Muscle of leg (tissue), 11 donors: ENCODE measurements around the gene KCNN3. TPM values are rescaled to one million over a fixed set of nuclear protein-coding genes. Genes with fewer than 3 reads are reported as not detected.
"Not testable (repeated sequence)": the region's sequence is repeated elsewhere in the genome, so short reads cannot be mapped to it uniquely, and the experiment has no call there.

Source experiments
- DNase-seq: peaks from one replicate; pipeline ENCODE4 v3.0.0; 2013
- H3K27ac ChIP-seq: one replicate; pipeline ENCODE4 v1.5.1; 2013; ENCODE audit warnings: mild to moderate bottlenecking, low read length, control low read depth
- H3K27me3 ChIP-seq: one replicate; pipeline ENCODE4 v1.6.1; 2013; ENCODE audit warnings: low read length; ENCODE audit not compliant: control insufficient read depth, insufficient read depth
- H3K36me3 ChIP-seq: one replicate; pipeline ENCODE4 v1.6.1; 2013; ENCODE audit warnings: low read length; ENCODE audit not compliant: control insufficient read depth, insufficient read depth
- H3K4me1 ChIP-seq: one replicate; pipeline ENCODE4 v1.6.1; 2013; ENCODE audit warnings: low read length; ENCODE audit not compliant: control insufficient read depth, insufficient read depth
- H3K4me3 ChIP-seq: one replicate; pipeline ENCODE4 v1.5.1; 2013; ENCODE audit warnings: low read length, control low read depth
- H3K9me3 ChIP-seq: replicated peaks from 2 replicates; pipeline ENCODE4 v1.6.1; 2013; ENCODE audit warnings: low read depth, low read length; ENCODE audit not compliant: control insufficient read depth
- WGBS: methylation state at CpG from one replicate; pipeline ENCODE4 v1.1.5; 2013; ENCODE audit warnings: missing lambda C conversion rate; ENCODE audit not compliant: insufficient coverage; 5-methylcytosine and 5-hydroxymethylcytosine counted together
- polyA plus RNA-seq, 8 donors: library from polyadenylated mRNA; unstranded; fragments of 120-200 nt; gene quantifications; one replicate each; pipeline versions ENCODE4 v1.2.1 to v1.2.3, GENCODE V29; 2013; ENCODE audit warnings: inconsistent platforms in 1 of 8, low replicate concordance in 1 of 8; ENCODE audit not compliant: insufficient read length in 8 of 8, insufficient read depth in 1 of 8
- total RNA-seq: library from RNA; stranded (reverse); fragments of 120-200 nt; gene quantifications from one replicate; pipeline ENCODE4 v1.2.4, GENCODE V29; 2013

Gene KCNN3
- total and polyA plus RNA-seq, 9 donors = 5.1 to 9.6 (median 7.5) TPM

DNA sequence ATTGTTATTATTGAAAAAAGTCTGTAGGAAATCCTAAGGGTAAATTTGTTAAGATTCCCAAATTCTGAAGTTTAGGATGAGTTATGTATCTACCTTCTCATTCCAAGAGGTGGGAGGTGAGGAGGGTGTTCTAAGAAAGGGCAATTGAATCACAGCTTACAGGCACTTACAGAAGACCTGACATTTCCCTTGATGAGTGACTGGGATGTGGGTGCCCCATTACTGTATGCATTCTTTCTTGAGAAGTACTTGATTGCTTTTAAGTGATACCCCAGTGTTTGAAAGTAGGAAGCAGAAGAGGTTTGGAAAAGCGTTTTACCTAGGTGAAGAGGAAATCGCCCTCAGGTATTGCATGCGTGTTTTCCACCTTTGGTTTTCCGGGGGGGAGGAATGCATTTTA lies 175.1 kb downstream of the KCNN3 start:
- DNase-seq = no peak
- no peaks in the 10 kb centered on the region for H3K36me3 ChIP-seq

DNA sequence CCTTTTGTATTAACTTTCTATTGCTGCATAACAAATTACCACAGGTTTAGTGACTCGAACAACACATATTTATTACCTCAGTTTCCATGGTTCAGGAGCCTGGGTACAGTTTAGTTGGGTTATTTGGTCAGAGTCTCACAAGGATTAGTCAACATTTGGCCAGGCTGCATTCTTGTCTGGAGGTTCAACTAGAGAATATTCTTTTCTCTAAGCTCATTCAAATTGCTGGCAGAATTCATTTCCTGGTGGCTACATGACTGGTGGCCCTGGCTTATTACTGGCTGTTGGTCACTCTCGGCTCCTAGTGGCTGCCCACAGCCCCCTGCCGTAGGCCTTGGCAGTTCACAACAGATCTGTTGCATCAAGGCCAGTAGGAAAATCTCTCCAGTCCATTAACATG lies 181.0 kb downstream of the KCNN3 start:
- H3K9me3 ChIP-seq = no peaks in the 10 kb centered on the region
- no peaks in the 10 kb centered on the region for H3K36me3 ChIP-seq
- no CpG with 5 or more reads among the region's 3 CpGs for WGBS
- H3K27me3 ChIP-seq = peaks cover 2% of the 10 kb centered on the region
- no peak overlapping the region for H3K4me3 ChIP-seq
- no peak overlapping the region for H3K27ac ChIP-seq
- DNase-seq = no peak
- no peaks in the 10 kb centered on the region for H3K4me1 ChIP-seq

More for the DNA sequence above, 175.1 kb downstream of the KCNN3 start:
- no peak overlapping the region for H3K4me3 ChIP-seq
- H3K27me3 ChIP-seq = peaks cover 5% of the 10 kb centered on the region
- no peaks in the 10 kb centered on the region for H3K9me3 ChIP-seq
- WGBS = 62% methylated on average over 2 of the region's 4 CpGs
- H3K4me1 ChIP-seq = peaks cover 9% of the 10 kb centered on the region
- no peak overlapping the region for H3K27ac ChIP-seq

DNA sequence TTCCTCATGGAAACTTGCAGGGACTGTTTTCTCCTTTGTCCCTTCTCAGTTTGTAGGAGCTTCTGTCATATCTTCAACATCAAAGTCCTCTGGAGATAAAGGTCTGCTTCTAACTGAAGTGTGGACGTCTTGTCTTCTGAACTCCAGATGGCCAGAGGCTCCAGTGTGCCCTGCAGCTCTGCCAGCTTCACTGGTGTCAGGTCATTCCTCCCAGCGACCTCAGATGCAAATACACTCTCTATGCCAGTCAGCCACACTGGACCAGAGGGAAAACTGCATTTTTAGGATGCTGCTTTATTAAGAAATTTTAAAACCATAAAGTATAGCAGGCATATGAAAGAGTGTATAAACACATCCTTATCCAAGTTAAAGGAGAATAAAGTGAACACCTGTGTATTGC lies 183.6 kb downstream of the KCNN3 start:
- Histone ChIP-seq H3K36me3 (no peaks in the 10 kb centered on the region), H3K27me3 (peaks cover 4% of the 10 kb centered on the region), H3K4me3 (no peak overlapping the region), H3K4me1 (no peaks in the 10 kb centered on the region), H3K9me3 (no peaks in the 10 kb centered on the region), H3K27ac (no peak overlapping the region)
- 33% methylated on average over 1 of the region's 2 CpGs for whole genome bisulfite sequencing
- no peak for DNase-seq

DNA sequence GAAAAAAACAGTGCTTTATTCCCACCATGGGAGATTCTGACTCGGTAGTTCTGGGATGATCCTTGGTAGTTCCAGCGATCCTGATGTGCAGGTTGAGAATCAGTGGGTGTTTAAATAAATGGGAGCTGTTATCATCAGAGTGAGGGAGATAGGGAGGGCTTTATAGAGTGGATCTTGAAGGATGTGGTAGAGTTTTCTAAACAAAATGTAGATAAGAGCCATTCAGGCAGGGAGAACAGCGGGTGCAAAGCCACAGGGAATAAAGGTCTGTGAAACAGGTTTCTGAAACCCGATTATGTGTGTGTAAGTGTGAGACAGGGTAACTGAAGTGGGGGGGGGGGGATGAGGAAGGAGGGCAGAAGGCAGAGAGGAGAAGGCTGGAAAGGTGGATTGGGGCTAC lies 186.3 kb downstream of the KCNN3 start:
- Histone ChIP-seq H3K4me3 (no peak overlapping the region), H3K9me3 (no peaks in the 10 kb centered on the region), H3K4me1 (no peaks in the 10 kb centered on the region), H3K36me3 (no peaks in the 10 kb centered on the region), H3K27ac (no peak overlapping the region), H3K27me3 (peaks cover 2% of the 10 kb centered on the region)
- 90% methylated on average over 3 of the region's 4 CpGs for WGBS
- DNase-seq = no peak

DNA sequence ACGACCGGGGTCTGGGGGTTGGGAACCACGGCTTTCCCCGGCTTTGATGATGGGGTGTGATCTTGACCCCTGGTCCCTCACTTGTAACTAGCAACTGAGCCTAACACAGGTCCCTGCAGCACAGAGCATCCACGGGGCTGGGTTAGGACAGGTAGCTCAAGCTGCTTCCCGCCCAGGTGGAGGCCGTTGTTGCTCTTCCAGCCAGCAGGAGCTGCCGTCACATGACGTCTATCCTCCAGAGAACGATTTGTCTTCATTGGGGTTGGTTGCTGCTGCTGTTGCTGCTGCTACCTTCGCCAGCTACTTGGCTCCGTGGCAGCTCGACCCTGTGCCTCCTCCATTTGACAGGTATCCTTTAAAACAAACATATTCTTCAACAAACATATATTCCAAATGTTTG lies 187.8 kb downstream of the KCNN3 start:
- Histone ChIP-seq H3K9me3 (no peaks in the 10 kb centered on the region), H3K27me3 (peaks cover 2% of the 10 kb centered on the region), H3K4me3 (no peak overlapping the region), H3K27ac (no peak overlapping the region), H3K4me1 (no peaks in the 10 kb centered on the region), H3K36me3 (no peaks in the 10 kb centered on the region)
- DNase-seq = no peak
- WGBS = 54% methylated on average over 10 of the region's 13 CpGs

DNA sequence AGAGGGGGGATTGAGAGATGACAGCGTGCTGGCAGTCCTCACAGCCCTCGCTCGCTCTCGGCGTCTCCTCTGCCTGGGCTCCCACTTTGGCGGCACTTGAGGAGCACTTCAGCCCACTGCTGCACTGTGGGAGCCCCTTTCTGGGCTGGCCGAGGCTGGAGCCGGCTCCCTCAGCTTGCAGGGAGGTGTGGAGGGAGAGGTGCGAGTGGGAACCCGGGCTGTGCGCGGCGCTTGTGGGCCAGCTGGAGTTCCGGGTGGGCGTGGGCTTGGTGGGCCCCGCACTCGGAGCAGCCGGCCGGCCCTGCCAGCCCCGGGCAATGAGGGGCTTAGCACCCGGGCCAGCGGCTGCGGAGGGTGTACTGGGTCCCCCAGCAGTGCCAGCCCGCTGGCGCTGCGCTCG lies 192.2 kb downstream of the KCNN3 start:
- not testable (repeated sequence) for H3K36me3 ChIP-seq, H3K9me3 ChIP-seq, H3K4me3 ChIP-seq, H3K4me1 ChIP-seq, H3K27me3 ChIP-seq, H3K27ac ChIP-seq, DNase-seq
- WGBS = 94% methylated on average over 11 of the region's 27 CpGs

DNA sequence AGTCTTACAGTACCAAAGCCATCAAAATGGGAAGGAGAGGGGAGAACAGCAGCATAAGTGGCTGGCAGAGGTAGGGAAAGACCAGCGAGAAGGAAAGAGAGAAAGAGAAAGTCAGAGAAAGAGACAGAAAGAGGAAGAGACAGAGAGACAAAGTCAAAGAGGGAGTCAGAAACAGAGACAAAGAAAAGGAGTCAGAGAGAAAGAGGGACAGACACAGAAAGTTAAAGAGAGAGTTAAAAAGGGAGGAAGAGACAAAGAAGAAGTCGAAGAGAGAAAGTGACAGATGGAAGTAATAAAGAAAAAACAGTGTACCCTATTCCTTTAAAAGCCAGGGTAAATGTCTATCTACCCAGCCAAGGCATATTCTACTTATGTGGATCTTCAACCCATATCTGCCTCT lies 193.2 kb downstream of the KCNN3 start:
- DNase-seq, H3K27ac ChIP-seq, H3K36me3 ChIP-seq, H3K4me3 ChIP-seq, H3K4me1 ChIP-seq, H3K27me3 ChIP-seq, H3K9me3 ChIP-seq: not testable (repeated sequence)
- WGBS = no CpG with 5 or more reads among the region's 2 CpGs

DNA sequence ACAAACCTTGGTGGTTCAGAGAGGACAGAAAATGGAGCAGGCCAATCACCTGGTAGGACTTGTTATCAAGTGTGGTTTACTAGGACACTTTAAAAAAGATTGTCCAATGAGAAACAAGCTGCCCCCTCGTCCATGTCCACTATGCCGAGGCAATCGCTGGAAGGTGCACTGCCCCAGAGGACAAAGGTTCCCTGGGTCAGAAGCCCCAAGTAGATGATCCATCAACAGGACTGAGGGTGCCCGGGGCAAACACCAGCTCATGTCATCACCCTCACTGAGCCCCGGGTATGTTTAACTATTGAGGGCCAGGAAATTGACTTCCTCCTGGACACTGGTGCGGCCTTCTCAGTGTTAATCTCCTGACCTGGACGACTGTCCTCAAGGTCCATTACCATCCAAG lies 195.6 kb downstream of the KCNN3 start:
- H3K36me3 ChIP-seq, H3K4me3 ChIP-seq, DNase-seq, H3K27ac ChIP-seq, H3K4me1 ChIP-seq, H3K9me3 ChIP-seq, H3K27me3 ChIP-seq: not testable (repeated sequence)
- 100% methylated on average over 1 of the region's 7 CpGs for WGBS

DNA sequence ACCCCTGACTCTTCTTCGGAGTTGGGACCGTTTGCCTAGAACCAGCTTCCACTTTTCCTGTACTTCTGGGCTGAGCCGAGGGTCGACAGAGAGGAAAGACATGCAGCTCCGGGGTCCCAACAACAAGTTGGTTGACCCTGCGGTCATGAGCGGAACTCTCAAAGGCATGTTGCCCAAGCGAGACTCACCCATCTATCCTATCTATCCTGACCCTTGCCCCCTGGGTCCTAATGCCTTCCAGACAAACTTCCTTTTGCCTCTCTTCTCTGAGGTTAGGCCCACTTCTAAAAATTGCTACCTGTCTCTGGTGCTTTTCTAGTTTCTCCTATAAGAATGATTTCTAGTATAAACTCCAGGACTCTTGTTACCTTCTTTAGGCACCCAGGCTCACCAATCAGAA lies 197.8 kb downstream of the KCNN3 start:
- not testable (repeated sequence) for H3K27ac ChIP-seq, DNase-seq, H3K27me3 ChIP-seq, H3K4me1 ChIP-seq, H3K4me3 ChIP-seq, H3K9me3 ChIP-seq, H3K36me3 ChIP-seq
- 79% methylated on average over 8 of the region's 8 CpGs for WGBS

DNA sequence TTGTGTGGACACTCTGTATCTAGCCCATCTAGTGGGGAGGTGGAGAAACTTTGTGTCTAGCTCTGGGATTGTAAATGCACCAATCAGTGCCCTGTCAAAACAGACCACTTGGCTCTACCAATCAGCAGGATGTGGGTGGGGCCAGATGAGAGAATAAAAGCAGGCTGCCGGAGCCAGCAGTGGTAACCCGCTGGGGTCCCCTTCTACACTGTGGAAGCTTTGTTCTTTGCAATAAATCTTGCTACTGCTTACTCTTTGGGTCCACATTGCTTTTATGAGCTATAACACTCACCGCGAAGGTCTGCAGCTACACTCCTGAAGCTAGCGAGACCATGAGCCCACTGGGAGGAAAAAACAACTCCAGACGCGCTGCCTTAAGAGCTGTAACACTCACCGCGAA lies 198.7 kb downstream of the KCNN3 start:
- H3K27me3 ChIP-seq = not testable (repeated sequence)
- 62% methylated on average over 3 of the region's 9 CpGs for WGBS

More for the DNA sequence above, 198.7 kb downstream of the KCNN3 start:
- H3K9me3 ChIP-seq, H3K4me3 ChIP-seq, H3K4me1 ChIP-seq, H3K27ac ChIP-seq, DNase-seq, H3K36me3 ChIP-seq: not testable (repeated sequence)
